ENCODE data around the gene PRKACA. TPM values are rescaled to one million over a fixed set of nuclear protein-coding genes. Genes with fewer than 3 reads are reported as not detected.

Gene PRKACA
- total RNA-seq, result 59.8 and 75.0 TPM in 2 replicates

DNA sequence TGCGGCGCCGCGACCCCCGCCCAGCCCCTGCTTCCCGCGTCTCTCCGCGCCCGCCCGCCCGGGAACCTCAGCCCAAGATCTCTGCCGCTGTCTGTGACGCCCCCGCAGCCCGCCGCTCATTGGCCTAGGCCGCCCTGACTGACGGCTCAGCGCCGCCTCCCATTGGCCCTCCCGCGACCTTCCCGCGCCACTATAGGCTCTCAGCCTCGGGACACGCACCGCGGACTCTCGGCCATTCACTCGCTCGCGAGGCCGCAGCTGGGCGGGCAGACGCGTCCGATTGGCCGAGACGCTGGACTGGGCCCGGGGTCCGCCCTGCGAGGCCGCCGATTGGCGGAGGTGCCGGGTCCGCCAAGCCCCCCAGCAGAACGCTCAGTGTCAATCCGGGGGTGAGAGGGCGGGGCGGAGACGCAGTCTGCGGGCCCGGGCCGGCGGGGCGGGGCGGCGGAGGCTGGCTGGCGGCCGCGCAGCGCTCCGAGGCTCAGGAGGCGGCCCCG lies at the start of gene PRKACA:
Gene PRKACA (minus strand): TSS at position 95 of the 497 bp plus-strand sequence. CDS start 215 bp downstream, outside the sequence.

GRCh38 chr19:14136509-14137281 lies 19.1 kb upstream of the PRKACA start, which contains the start of gene ASF1B:
TSS of gene ASF1B (minus strand) at chr19:14136589. CDS start at chr19:14136456, 133 bp downstream.

DNA sequence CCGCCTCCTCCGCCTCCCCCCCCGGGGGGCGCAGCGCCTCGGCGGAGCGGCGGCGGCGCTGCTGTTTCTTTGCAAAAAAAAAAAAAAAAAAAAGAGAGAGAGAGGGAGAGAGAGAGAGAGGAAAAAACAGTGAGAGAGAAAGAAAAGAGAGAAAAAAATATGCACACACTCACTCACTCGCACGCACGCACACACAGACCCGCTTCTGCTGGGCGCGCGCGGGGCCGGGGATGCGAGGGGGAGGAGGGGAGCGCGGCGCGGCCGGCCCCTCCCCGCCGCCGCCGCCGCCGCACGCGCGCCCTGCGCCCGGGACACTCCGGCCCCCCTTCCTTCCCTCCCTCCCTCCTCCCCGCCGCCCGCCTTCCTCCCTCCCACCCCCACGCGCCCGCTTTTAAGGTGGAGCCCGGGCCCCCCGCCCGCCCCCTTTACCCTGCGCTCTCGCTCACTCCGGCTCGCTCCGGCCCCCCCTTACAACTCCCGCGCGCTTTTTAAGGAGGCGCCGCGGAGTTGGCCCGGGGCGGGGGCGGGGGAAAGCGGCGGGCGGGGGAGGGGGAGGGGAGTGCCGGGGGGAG lies 27.0 kb downstream of the PRKACA start, which contains the start of gene SAMD1:
Gene SAMD1 (minus strand): TSS at position 243 of the 572 bp plus-strand sequence.

DNA sequence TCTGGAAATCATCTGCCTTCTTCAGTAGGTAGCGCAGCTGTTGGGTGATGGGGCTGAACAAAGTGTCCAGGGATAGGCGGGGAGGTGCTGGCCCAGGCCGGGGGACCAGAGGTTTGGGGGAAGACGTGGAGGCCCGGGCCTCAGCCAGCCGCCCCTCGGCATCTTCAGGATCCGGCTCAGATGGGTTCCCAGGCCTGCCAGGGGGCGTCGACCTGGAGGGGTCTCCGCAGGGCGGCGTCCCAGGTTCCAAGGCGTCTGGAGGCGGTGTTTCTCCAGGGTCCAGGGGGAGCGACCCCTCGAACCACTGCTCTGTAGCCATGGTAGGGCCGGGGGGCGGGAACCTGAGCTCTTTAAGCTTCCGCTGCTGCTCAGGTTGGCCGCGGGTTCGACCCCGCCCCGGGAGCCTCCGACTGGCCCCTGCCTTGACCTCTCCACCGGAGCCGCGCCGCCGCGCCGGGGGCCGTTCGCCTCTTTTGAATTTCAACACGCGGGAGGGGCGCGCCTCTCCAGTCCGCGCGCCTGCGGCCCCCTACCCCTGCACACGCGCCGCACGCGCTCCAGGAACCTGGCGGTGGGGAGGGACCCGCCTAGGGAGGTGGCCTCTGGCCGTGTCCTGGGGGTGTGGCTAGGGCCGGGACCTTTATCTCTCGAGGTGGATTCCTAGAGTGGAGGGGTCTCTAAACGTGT lies 32.1 kb downstream of the PRKACA start, which contains the start of gene C19orf67:
Gene C19orf67 (minus strand): TSS at position 475 of the 687 bp plus-strand sequence. CDS start 156 bp downstream, at position 319.

GRCh38 chr19:14072535-14073260 lies 44.9 kb downstream of the PRKACA start, which contains the start of gene MISP3:
TSS of gene MISP3 (plus strand) at chr19:14072786. CDS start at chr19:14073310, 524 bp downstream.

DNA sequence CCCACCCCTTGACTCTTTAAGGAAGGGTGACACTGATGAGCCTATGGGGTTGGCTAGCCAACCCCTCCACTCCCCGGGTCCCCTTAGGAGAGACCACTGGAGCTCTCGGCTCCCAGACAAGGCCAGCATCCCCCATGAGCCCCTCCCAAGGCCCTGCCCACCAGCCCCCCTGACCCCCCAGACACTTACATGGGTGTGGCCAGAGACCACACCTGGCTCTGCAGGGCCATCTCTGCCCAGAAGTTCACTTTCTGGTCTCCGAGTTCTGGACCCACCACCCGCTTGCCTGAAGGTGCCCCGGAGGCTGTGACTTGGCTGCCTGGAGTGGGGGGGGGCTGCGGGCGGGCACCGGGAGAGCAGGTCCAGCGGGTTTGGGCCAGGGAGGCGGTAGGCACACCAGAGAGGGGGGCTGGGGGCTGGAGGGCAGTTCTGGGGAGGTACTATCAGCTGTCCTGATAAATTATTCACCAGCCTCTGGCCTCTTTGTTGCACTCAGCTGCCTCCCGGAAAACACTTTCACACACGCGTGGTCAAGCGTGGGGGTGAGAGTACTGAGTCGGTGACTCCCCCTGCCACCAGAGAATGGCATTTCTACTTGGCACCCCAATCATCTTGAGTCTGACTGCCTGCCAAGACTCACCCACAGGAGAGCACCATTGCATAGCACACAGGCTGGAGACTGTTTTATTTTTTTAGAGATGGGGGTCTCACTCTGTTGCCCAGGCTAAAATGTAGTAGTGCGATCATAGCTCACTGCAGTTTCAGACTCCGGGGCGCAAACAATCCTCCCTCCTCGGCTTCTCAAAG lies 55.6 kb downstream of the PRKACA start, which contains the start of gene PALM3:
Gene PALM3 (minus strand): TSS at position 326 of the 807 bp plus-strand sequence. CDS start 96 bp downstream, at position 230.

Other genes starting within 250 kb of the PRKACA start
- gene NANOS3, start 240.6 kb downstream of the PRKACA start, total RNA-seq, result not detected in 2 replicates
- 0.18 and 0.49 TPM in 2 replicates for gene BRME1, start 211.6 kb downstream of the PRKACA start, total RNA-seq
- 16.6 and 16.8 TPM in 2 replicates for gene CC2D1A, start 211.6 kb downstream of the PRKACA start, total RNA-seq
- 0.36 TPM in 1 of 2 replicates, not detected in the other for gene PODNL1, start 179.3 kb downstream of the PRKACA start, total RNA-seq
- 16.2 and 20.9 TPM in 2 replicates for gene DCAF15, start 165.3 kb downstream of the PRKACA start, total RNA-seq
- 2.0 and 4.9 TPM in 2 replicates for gene RFX1, start 111.4 kb downstream of the PRKACA start, total RNA-seq
- not detected in 2 replicates for gene RLN3, start 89.6 kb downstream of the PRKACA start, total RNA-seq
- gene IL27RA, start 86.0 kb downstream of the PRKACA start, total RNA-seq, result 1.1 TPM in 2 replicates
- gene PALM3, start 55.7 kb downstream of the PRKACA start, total RNA-seq, result 0.54 TPM in 1 of 2 replicates, not detected in the other
- 0.65 TPM in 1 of 2 replicates, not detected in the other for gene MISP3, start 45.0 kb downstream of the PRKACA start, total RNA-seq
- gene C19orf67, start 32.0 kb downstream of the PRKACA start, total RNA-seq, result not detected in 2 replicates
- 33.2 and 49.4 TPM in 2 replicates for gene SAMD1, start 27.0 kb downstream of the PRKACA start, total RNA-seq
- gene ASF1B, start 18.8 kb upstream of the PRKACA start, total RNA-seq, result 5.7 and 19.5 TPM in 2 replicates
- 7.6 and 9.1 TPM in 2 replicates for gene ADGRL1, start 88.4 kb upstream of the PRKACA start, total RNA-seq

All from cardiac atrium fibroblast (primary cell).